HepG2 (cell line): ENCODE measurements around the gene ZNF491. TPM values are rescaled to one million over a fixed set of nuclear protein-coding genes. Genes with fewer than 3 reads are reported as not detected.
A peak's percentile ranks its signal among the peaks of the same experiment; 100 is the strongest.

ENCODE experiments used
- ATAC-seq: fragments of 200-7000 bp; cut with Tn5 transposase; 3 replicates; pipeline ENCODE4 v1.9.1; 2020; ENCODE audit warnings: mild to moderate bottlenecking, moderate library complexity
- BruUV-seq: library from RNA; stranded (reverse); fragments of 400-500 nt; replicated peaks from 2 replicates; lab custom pipeline; 2021; lab: Mats Ljungman, UMichigan
- CTCF ChIA-PET: fragments of 300-600 bp; formaldehyde crosslinking; extraction: SDS; loops from one replicate; lab custom pipeline; 2021; ENCODE audit warnings: low total read pairs, inconsistent platforms, low intra/inter-chr PET ratio; lab: Yijun Ruan, JAX
- POLR2A ChIA-PET: fragments of 350-600 bp; sonication (Branson Sonifier 250); formaldehyde crosslinking; loops from one replicate; lab custom pipeline; 2020; ENCODE audit warnings: antibody characterized with exemption, inconsistent platforms; lab: Yijun Ruan, JAX
- DNase-seq: peaks from one replicate; pipeline ENCODE4 v3.0.0-alpha.2; 2015; ENCODE audit warnings: low spot score
- FAIRE-seq: peaks from 3 replicates; lab custom pipeline; 2011; peaks lifted over from hg19 to GRCh38; lab: Jason Lieb, UNC
- H2AFZ ChIP-seq: one replicate; pipeline ENCODE4 v1.6.1; 2011; ENCODE audit warnings: low read length, inconsistent platforms
- H3K27ac ChIP-seq: fragments of 300-600 bp; 3 replicates; pipeline ENCODE4 v1.8.0; 2011; ENCODE audit warnings: mixed run types, mild to moderate bottlenecking, mixed read lengths, low read length, inconsistent platforms; ENCODE audit not compliant: insufficient read depth; ENCODE audit errors: extremely low read length
- H3K27me3 ChIP-seq, 2 experiments: fragments of 200-600 bp in 1 of 2; 2 replicates in 1 of 2; 3 replicates in 1 of 2; pipeline versions ENCODE4 v1.6.0 to v1.8.0; 2011; ENCODE audit warnings: low read length in 2 of 2, mild to moderate bottlenecking in 2 of 2, moderate library complexity in 2 of 2, inconsistent platforms in 1 of 2; ENCODE audit not compliant: insufficient read depth in 2 of 2, control insufficient read depth in 1 of 2
- H3K36me3 ChIP-seq, 2 experiments: fragments of 200-600 bp in 1 of 2; replicated peaks in 1 of 2; 2 replicates in 1 of 2; 3 replicates in 1 of 2; pipeline versions ENCODE4 v1.5.1 to v1.8.0; 2011; ENCODE audit warnings: low read length in 2 of 2, inconsistent platforms in 1 of 2; ENCODE audit not compliant: insufficient read depth in 2 of 2, control insufficient read depth in 1 of 2
- H3K4me1 ChIP-seq: 2 replicates; pipeline ENCODE4 v1.5.1; 2012; ENCODE audit warnings: low read length, inconsistent platforms; ENCODE audit not compliant: insufficient read depth
- H3K4me2 ChIP-seq: 2 replicates; pipeline ENCODE4 v1.6.0; 2011; ENCODE audit warnings: low read depth, low read length, inconsistent platforms
- H3K4me3 ChIP-seq, 3 experiments: fragments of 200-600 bp in 1 of 3; sonication (generic), shearing (Covaris generic) in 1 of 3; replicated peaks in 1 of 3; 2 replicates each; pipeline ENCODE4 v1.5.1; 2011 to 2016; ENCODE audit warnings: low read length in 3 of 3, inconsistent platforms in 2 of 3, low read depth in 2 of 3, mild to moderate bottlenecking in 2 of 3, control low read depth in 1 of 3, mixed read lengths in 1 of 3; ENCODE audit not compliant: insufficient read depth in 1 of 3
- H3K79me2 ChIP-seq: one replicate; pipeline ENCODE4 v1.6.1; 2011; ENCODE audit warnings: low read length, inconsistent platforms; ENCODE audit not compliant: insufficient read depth
- H3K9ac ChIP-seq: 2 replicates; pipeline ENCODE4 v1.6.0; 2011; ENCODE audit warnings: mild to moderate bottlenecking, low read depth, low read length, inconsistent platforms; ENCODE audit not compliant: insufficient read depth
- H3K9me3 ChIP-seq: 2 replicates; pipeline ENCODE4 v1.5.1; 2012; ENCODE audit warnings: mild to moderate bottlenecking, low read length
- H4K20me1 ChIP-seq: 2 replicates; pipeline ENCODE4 v1.6.0; 2011; ENCODE audit warnings: inconsistent platforms, mild to moderate bottlenecking, low read length, moderate library complexity; ENCODE audit not compliant: insufficient read depth
- MTA1 ChIP-seq: sonication (generic); formaldehyde crosslinking; IDR thresholded peaks from 2 replicates; pipeline ENCODE4 v1.4.0; 2020; ENCODE audit warnings: missing genetic modification reagents, mild to moderate bottlenecking, borderline replicate concordance
- PLRG1 ChIP-seq: fragments of 450-650 bp; conservative IDR thresholded peaks from 2 replicates; pipeline ENCODE4 v1.6.1; 2016
- ZNF121 ChIP-seq: sonication (generic); formaldehyde crosslinking; IDR thresholded peaks from 2 replicates; pipeline ENCODE4 v1.5.0; 2020; ENCODE audit warnings: mild to moderate bottlenecking, missing genetic modification reagents
- ZNF280D ChIP-seq: sonication (generic); formaldehyde crosslinking; IDR thresholded peaks from 2 replicates; pipeline ENCODE4 v1.5.1; 2020; ENCODE audit warnings: mild to moderate bottlenecking, missing genetic modification reagents
- WGBS: methylation state at CpG from one replicate; pipeline ENCODE4 v1.1.6; 2017; ENCODE audit warnings: low lambda C conversion rate; 5-methylcytosine and 5-hydroxymethylcytosine counted together
- in situ Hi-C: cut with HindIII; loops from 2 replicates; pipeline ENCODE4 v1.10.0; 2017; ENCODE audit warnings: low pct_unique_long_range_greater_than_20kb; ENCODE audit not compliant: extremely low pct_ligation_motif_present
- intact Hi-C: fragments of 100-400 bp; cut with micrococcal nuclease; formaldehyde crosslinking; loops from one replicate; pipeline ENCODE4 v1.10.0; 2022; ENCODE audit not compliant: unreplicated experiment
- polyA plus RNA-seq, 8 experiments: library from polyadenylated mRNA; depleted of rRNA in 3 of 8; stranded (reverse) in 7 of 8; unstranded in 1 of 8; fragments of >200 nt; fragmentation: Illumina TruSeq in 4 of 8; extraction: Trizol in 4 of 8; gene quantifications; 2 replicates each; pipeline versions ENCODE4 v1.2.1 to v1.2.3, GENCODE V29; 2011 to 2016; ENCODE audit warnings: low read depth in 4 of 8, missing spikeins in 1 of 8, mixed read lengths in 1 of 8; ENCODE audit not compliant: insufficient read depth in 1 of 8
- total RNA-seq, 5 experiments: library from RNA; depleted of rRNA; stranded (reverse); fragments of >200 nt; fragmentation: Illumina TruSeq; extraction: Trizol; gene quantifications; 2 replicates each; pipeline ENCODE4 v1.2.3, GENCODE V29; 2016; ENCODE audit warnings: low read depth in 1 of 5
- TF ChIP-seq, protein P1 (sequence below): sonication (generic); formaldehyde crosslinking; IDR thresholded peaks from 2 replicates; pipeline ENCODE4 v1.4.0; 2020; ENCODE audit warnings: missing genetic modification reagents

The ZNF491 gene
- total and polyA plus RNA-seq, 2 of the 13 experiments (the other 11 are each of a cell fraction or from before 2014, with no cell fraction given) = 0.57 to 2.2 TPM

- peaks cover 0 to 9% of the 10 kb centered on the region in 2 experiments; a peak in 2 of 5 replicates for H3K27me3 ChIP-seq
- no peaks in the 10 kb centered on the region; the same call in 1 of the 2 replicates for H4K20me1 ChIP-seq
- no TSS peak for BruUV-seq
- DNase-seq = no peak
- no peak overlapping the region for H3K9ac ChIP-seq
- H3K36me3 ChIP-seq = no peaks in the 10 kb centered on the region
- ChIA-PET CTCF (no interaction called here), POLR2A (interaction anchor here (1.0 kb wide), 1 partner anchor 66 kb away, joined by 3 read pairs; no protein-coding TSS in a partner anchor)
- H2AFZ ChIP-seq = no peak overlapping the region
- H3K9me3 ChIP-seq = no peaks in the 10 kb centered on the region
- intact Hi-C loops (no loop called here), in situ Hi-C loops (no loop called here)
- FAIRE-seq = no peak
- H3K79me2 ChIP-seq = peaks cover 10% of the 10 kb centered on the region
- ATAC-seq = no peak
- H3K4me2 ChIP-seq = no peak overlapping the region
- H3K4me1 ChIP-seq = peaks cover 28% of the 10 kb centered on the region
- no peak overlapping the region for H3K27ac ChIP-seq
- WGBS = 3% methylated on average over 1 of the region's 1 CpG
- TF ChIP-seq PLRG1 = no peak
- TF ChIP-seq, all 625 proteins: peak for 0
- no peak overlapping the region for H3K4me3 ChIP-seq
Measured at GRCh38 chr19:11763611-11764010, 34.7 kb upstream of the ZNF491 start.

DNA sequence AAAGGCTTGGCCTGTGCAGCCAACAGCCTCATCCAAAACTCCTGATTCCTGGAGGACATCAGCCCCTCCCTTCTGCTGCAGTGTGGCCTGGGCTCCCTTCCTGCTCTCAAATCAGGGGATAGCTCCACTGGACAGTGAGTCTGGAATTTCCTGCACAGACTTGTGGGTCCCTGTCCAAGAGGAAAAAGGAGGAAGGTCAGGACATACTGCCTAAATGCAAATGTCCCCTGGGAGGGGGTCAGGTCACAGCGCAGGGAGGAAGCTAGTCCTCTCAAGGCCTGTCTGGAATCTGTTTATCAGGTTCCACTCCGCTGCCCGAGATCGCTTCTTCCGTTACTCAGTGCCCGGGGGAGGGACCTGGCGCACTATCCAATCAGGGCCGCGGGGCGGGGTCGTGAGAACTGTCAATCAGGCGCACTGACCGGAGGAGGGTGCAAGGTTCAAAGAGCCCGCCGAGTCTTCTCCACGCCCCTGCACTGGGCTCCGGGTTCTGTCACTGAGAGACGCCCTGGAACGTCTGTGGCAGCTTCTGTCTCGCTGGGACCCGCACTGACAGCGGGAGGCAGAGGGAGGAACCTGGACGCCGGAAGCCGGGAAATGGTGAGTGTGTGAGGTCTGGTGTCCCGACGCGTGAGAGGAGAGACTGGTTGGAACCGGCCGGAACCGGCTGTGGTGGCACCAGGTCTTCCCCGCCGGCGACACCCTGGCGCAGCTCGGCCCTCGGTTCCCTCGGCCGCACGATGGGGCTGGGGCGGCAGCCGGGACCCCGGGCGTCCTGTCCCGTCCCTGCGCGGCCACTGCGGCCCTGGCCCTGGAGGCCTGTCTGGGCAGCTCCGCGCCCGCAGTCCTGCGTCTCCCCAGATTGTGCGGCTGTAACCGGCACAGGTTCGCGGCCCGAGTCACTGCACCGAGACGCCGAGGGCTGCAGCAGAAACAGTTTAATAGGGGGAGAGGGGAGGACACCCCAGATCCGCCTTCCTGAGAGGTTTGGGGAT lies 31.4 kb upstream of the ZNF491 start, which contains the start of gene ZNF441:
TSS of gene ZNF441 (plus strand) at position 404 of the 995 bp plus-strand sequence. CDS start at position 598, 194 bp downstream.
- Histone ChIP-seq H3K9me3 (no peaks in the 10 kb centered on the region), H2AFZ (peak within 1 kb of the TSS; percentile 98), H3K27me3 (no peaks in the 10 kb centered on the region; a peak in 2 of 5 replicates), H4K20me1 (no peaks in the 10 kb centered on the region; the same call in 1 of the 2 replicates), H3K36me3 (no peaks in the 10 kb centered on the region), H3K4me1 (peaks cover 32% of the 10 kb centered on the region), H3K9ac (peak within 1 kb of the TSS; percentile 81), H3K4me3 (peak within 1 kb of the TSS; percentile 72 to 89 (median 81)), H3K27ac (peak within 1 kb of the TSS; percentile 85), H3K79me2 (peaks cover 26% of the 10 kb centered on the region), H3K4me2 (peak within 1 kb of the TSS; percentile 98)
- ChIA-PET POLR2A (interaction anchor here (0.7 to 1.8 kb wide), 11 partner anchors 13 to 599 kb away, joined by 3 to 17 read pairs (median 4); partner anchors contain the start of genes ZNF439, ZNF442, ZNF491 and ZNF823), CTCF (no interaction called here)
- WGBS = 0% methylated on average over 17 of the region's 61 CpGs
- in situ Hi-C loops = no loop called here
- TSS peak; percentile 66 for BruUV-seq
- peak; percentile 94 for DNase-seq
- intact Hi-C loops = loop anchor here (2.0 kb wide), 1 partner anchor 28 kb away; the partner anchor contains the start of gene ZNF823
- peak; percentile 93 for ATAC-seq
- FAIRE-seq = peak; percentile 85
- TF ChIP-seq MTA1 (peak; percentile 48; the same call in 1 of the 2 replicates), ZNF121 (CRISPR knock-in tag) (no peak), ZNF280D (0 out of 2 replicates have a peak, but pooled peaks have one; percentile 74)
- TF ChIP-seq, protein P1, sequence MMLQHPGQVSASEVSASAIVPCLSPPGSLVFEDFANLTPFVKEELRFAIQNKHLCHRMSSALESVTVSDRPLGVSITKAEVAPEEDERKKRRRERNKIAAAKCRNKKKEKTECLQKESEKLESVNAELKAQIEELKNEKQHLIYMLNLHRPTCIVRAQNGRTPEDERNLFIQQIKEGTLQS (CRISPR knock-in tag) = no peak
